HEK293 (cell line): ENCODE data around the gene PDE4B.

ENCODE experiments used
- ATF2 ChIP-seq: fragments of 450-650 bp; formaldehyde crosslinking; IDR thresholded peaks from 2 replicates; pipeline ENCODE4 v1.5.1; 2016; ENCODE audit warnings: missing biosample characterization, missing genetic modification characterization, low read depth
- CTCF ChIP-seq: fragments of 450-650 bp; formaldehyde crosslinking; IDR thresholded peaks from 2 replicates; pipeline ENCODE4 v1.5.1; 2016; ENCODE audit warnings: missing biosample characterization, missing genetic modification characterization
- TRIM28 ChIP-seq: IDR thresholded peaks from 2 replicates; pipeline ENCODE4 v1.6.1; 2011; ENCODE audit warnings: low read length, control low read depth, borderline replicate concordance
- ZBTB17 ChIP-seq: fragments of 450-650 bp; formaldehyde crosslinking; IDR thresholded peaks from 2 replicates; pipeline ENCODE4 v1.5.1; 2016; ENCODE audit warnings: missing biosample characterization, missing genetic modification characterization
- ZNF558 ChIP-seq: fragments of 450-650 bp; formaldehyde crosslinking; IDR thresholded peaks from 2 replicates; pipeline ENCODE4 v1.5.1; 2016; ENCODE audit warnings: missing biosample characterization, missing genetic modification characterization
- ZNF701 ChIP-seq: fragments of 450-650 bp; formaldehyde crosslinking; IDR thresholded peaks from 2 replicates; pipeline ENCODE4 v1.5.1; 2016; ENCODE audit warnings: missing biosample characterization, missing genetic modification characterization
- ZNF707 ChIP-seq: fragments of 450-650 bp; formaldehyde crosslinking; IDR thresholded peaks from 2 replicates; pipeline ENCODE4 v1.5.1; 2016; ENCODE audit warnings: missing biosample characterization, missing genetic modification characterization
- ZNF76 ChIP-seq: fragments of 450-650 bp; formaldehyde crosslinking; IDR thresholded peaks from 2 replicates; pipeline ENCODE4; 2016; ENCODE audit warnings: low read depth, missing biosample characterization, missing genetic modification characterization, borderline replicate concordance
- TF ChIP-seq, protein P1 (sequence below): fragments of 450-650 bp; formaldehyde crosslinking; IDR thresholded peaks from 2 replicates; pipeline ENCODE4 v1.5.1; 2016; ENCODE audit warnings: missing biosample characterization, missing genetic modification characterization
- TF ChIP-seq, protein P2 (sequence below): fragments of 450-650 bp; formaldehyde crosslinking; IDR thresholded peaks from 2 replicates; pipeline ENCODE4 v1.5.1; 2017; ENCODE audit warnings: missing biosample characterization, missing genetic modification characterization
- TF ChIP-seq, protein P3 (sequence below): fragments of 450-650 bp; formaldehyde crosslinking; IDR thresholded peaks from 2 replicates; pipeline ENCODE4 v1.5.1; 2016; ENCODE audit warnings: missing biosample characterization, missing genetic modification characterization

DNA sequence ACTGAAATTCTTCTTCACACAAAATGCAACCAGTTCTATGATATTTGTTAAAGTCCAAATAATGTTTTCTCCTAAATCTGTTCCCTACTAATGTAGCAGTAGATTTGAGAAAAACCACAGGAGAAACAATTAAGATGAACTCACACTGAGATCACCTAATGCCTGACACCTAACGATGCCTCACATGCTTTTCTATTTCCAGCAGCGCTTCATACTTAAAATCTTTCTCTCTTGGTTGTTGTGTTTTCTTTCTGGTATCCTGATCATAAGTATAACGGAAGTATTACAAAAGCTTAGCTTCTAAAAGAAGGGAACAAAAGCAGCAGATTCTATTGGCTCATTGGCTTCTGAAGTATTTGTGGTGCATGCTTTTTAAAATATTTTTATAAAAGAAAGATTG is 474.1 kb downstream of the PDE4B start:
- TF ChIP-seq, protein P1, sequence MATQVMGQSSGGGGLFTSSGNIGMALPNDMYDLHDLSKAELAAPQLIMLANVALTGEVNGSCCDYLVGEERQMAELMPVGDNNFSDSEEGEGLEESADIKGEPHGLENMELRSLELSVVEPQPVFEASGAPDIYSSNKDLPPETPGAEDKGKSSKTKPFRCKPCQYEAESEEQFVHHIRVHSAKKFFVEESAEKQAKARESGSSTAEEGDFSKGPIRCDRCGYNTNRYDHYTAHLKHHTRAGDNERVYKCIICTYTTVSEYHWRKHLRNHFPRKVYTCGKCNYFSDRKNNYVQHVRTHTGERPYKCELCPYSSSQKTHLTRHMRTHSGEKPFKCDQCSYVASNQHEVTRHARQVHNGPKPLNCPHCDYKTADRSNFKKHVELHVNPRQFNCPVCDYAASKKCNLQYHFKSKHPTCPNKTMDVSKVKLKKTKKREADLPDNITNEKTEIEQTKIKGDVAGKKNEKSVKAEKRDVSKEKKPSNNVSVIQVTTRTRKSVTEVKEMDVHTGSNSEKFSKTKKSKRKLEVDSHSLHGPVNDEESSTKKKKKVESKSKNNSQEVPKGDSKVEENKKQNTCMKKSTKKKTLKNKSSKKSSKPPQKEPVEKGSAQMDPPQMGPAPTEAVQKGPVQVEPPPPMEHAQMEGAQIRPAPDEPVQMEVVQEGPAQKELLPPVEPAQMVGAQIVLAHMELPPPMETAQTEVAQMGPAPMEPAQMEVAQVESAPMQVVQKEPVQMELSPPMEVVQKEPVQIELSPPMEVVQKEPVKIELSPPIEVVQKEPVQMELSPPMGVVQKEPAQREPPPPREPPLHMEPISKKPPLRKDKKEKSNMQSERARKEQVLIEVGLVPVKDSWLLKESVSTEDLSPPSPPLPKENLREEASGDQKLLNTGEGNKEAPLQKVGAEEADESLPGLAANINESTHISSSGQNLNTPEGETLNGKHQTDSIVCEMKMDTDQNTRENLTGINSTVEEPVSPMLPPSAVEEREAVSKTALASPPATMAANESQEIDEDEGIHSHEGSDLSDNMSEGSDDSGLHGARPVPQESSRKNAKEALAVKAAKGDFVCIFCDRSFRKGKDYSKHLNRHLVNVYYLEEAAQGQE (tag by site-specific recombination), result no peak
- TF ChIP-seq CTCF (tag by site-specific recombination), result no peak
- no peak for TF ChIP-seq ZNF701 (tag by site-specific recombination)
- TF ChIP-seq ZNF558, result no peak
- no peak for TF ChIP-seq ZNF707 (tag by site-specific recombination)
- no peak for TF ChIP-seq ZBTB17 (tag by site-specific recombination)
- TF ChIP-seq ATF2, result no peak
- TF ChIP-seq, protein P2, sequence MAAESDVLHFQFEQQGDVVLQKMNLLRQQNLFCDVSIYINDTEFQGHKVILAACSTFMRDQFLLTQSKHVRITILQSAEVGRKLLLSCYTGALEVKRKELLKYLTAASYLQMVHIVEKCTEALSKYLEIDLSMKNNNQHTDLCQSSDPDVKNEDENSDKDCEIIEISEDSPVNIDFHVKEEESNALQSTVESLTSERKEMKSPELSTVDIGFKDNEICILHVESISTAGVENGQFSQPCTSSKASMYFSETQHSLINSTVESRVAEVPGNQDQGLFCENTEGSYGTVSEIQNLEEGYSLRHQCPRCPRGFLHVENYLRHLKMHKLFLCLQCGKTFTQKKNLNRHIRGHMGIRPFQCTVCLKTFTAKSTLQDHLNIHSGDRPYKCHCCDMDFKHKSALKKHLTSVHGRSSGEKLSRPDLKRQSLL (tag by site-specific recombination), result no peak
- TF ChIP-seq ZNF76 (tag by site-specific recombination), result no peak
- TF ChIP-seq, protein P3, sequence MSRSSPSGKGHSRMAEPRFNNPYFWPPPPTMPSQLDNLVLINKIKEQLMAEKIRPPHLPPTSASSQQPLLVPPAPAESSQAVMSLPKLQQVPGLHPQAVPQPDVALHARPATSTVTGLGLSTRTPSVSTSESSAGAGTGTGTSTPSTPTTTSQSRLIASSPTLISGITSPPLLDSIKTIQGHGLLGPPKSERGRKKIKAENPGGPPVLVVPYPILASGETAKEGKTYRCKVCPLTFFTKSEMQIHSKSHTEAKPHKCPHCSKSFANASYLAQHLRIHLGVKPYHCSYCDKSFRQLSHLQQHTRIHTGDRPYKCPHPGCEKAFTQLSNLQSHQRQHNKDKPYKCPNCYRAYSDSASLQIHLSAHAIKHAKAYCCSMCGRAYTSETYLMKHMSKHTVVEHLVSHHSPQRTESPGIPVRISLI (tag by site-specific recombination), result no peak
- no peak for TF ChIP-seq TRIM28
